Measurements from ENCODE around the gene STIL. TPM values are rescaled to one million over a fixed set of nuclear protein-coding genes. Genes with fewer than 3 reads are reported as not detected.

STIL gene
- total and polyA plus RNA-seq, 8 donors = 3.6 to 13.2 (median 8.3) TPM

DNA sequence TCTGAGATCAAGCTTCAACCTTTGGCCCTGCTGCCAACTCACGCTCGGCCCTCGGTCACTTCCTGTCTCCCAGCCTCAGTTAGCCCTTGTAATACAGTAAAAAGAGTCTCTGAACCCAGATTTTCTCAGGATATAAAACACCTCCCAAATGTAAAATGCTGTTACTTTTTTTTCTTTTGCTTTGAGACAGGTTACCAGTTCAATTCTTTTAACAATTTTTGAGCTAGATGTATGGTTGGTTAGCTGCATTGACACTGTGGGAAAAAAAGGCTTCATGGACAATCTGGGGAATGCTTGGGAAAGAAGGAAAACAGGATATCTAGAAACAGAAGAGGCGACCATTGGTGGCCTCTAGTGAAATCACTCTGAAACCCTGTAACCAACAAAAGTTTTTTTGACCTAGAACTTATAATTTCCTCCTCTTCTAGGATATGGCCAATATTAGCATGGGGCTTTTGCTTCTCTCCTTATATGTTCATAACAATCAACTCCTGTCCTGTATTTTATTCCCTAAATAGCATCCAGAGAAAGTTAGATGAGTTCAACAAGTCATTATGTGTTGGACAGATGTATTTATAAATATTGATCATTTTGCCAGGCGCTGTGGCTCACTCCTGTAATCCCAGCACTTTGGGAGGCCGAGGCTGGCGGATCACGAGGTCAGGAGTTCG, 21.0 kb upstream of the STIL start:
- DNase-seq (peak in 1 of 4 donors; percentile 8), ATAC-seq (no peak)
- H3K9me3 ChIP-seq = no peaks in the 10 kb centered on the region
- no peaks in the 10 kb centered on the region for H3K27me3 ChIP-seq
- intact Hi-C loops (cut with DNase I) = no loop called here
- H3K36me3 ChIP-seq = no peaks in the 10 kb centered on the region
- H3K27ac ChIP-seq = peak overlapping the region; percentile 95 to 98
- no peak for TF ChIP-seq CTCF (IDR thresholded peaks at IDR 0.05)
- H3K4me3 ChIP-seq = peak overlapping the region; percentile 71 to 77
- H3K4me1 ChIP-seq = peaks cover 13 to 50% of the 10 kb centered on the region in 2 donors

DNA sequence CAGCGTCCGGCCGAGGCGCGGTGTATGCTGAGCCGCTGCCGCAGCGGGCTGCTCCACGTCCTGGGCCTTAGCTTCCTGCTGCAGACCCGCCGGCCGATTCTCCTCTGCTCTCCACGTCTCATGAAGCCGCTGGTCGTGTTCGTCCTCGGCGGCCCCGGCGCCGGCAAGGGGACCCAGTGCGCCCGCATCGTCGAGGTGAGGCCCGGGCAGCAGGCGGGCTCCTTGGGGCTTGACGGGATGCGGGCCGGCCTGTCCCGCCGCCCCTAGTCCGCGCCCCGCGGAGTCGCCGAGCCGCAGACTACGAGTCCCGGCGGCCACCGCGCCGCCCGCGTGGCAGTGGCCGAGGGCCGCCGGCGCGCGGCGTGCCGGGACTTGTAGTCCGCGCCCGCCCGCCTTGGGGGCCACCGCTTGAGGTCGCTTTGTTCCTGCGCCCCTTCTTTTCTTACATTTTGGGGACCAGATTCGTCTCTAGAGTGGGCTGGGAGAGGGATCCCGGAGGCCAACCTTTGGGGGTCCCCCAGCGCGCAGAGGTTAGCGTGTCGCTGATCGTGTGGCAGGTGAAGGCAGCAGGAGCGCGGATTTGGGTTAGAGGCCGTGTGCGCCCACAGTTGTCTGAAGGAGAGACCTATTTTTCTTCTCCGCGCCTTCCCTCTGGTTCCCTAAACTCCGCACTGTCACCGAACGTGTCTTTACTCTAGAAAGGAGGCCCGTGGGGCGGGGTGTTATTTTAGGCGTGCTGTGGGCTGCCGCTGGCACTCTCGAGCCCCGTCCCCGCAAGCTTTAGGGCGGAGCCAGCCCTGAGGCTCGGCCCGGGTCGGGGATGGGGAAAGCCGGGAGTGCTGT, 20.2 kb upstream of the STIL start:
- H3K27ac ChIP-seq = peak overlapping the region; percentile 95 to 98
- ATAC-seq (peak; percentile 96), DNase-seq (peak; percentile 82 to 95 (median 88))
- peaks cover 13 to 49% of the 10 kb centered on the region in 2 donors for H3K4me1 ChIP-seq
- H3K36me3 ChIP-seq = no peaks in the 10 kb centered on the region
- H3K9me3 ChIP-seq = no peaks in the 10 kb centered on the region
- no peak for TF ChIP-seq CTCF (IDR thresholded peaks at IDR 0.05)
- H3K4me3 ChIP-seq = peak overlapping the region; percentile 71 to 77
- H3K27me3 ChIP-seq = no peaks in the 10 kb centered on the region
- intact Hi-C loops (cut with DNase I) = no loop called here

- H3K27me3 ChIP-seq = no peaks in the 10 kb centered on the region
- ATAC-seq = peak; percentile 87
- intact Hi-C loops (cut with DNase I) = no loop called here
Observed at GRCh38 chr1:47333578-47333921, 19.6 kb upstream of the STIL start, which contains the start of gene CMPK1. Gene CMPK1, plus strand, starts transcription at chr1:47333790. Its CDS starts 156 bp downstream, at chr1:47333946.

GRCh38 chr1:47332779-47333577, 19.0 kb upstream of the STIL start:
- DNase-seq (no peak), ATAC-seq (no peak)
- Histone ChIP-seq H3K4me1 (peaks cover 13 to 38% of the 10 kb centered on the region in 2 donors), H3K36me3 (no peaks in the 10 kb centered on the region), H3K27ac (peak overlapping the region; percentile 95 to 98), H3K27me3 (no peaks in the 10 kb centered on the region), H3K9me3 (no peaks in the 10 kb centered on the region), H3K4me3 (peak overlapping the region; percentile 71 to 77)
- intact Hi-C loops (cut with DNase I) = no loop called here
- no peak for TF ChIP-seq CTCF (IDR thresholded peaks at IDR 0.05)

More at GRCh38 chr1:47333578-47333921, 19.6 kb upstream of the STIL start, which contains the start of gene CMPK1:
- TF ChIP-seq CTCF (IDR thresholded peaks at IDR 0.05) = no peak
- H3K4me1 ChIP-seq = peaks cover 13 to 44% of the 10 kb centered on the region in 2 donors
- H3K36me3 ChIP-seq = no peaks in the 10 kb centered on the region
- no peaks in the 10 kb centered on the region for H3K9me3 ChIP-seq
- DNase-seq = peak; percentile 84 to 96 (median 89)
- peak within 1 kb of the TSS; percentile 95 to 98 for H3K27ac ChIP-seq
- peak within 1 kb of the TSS; percentile 71 to 77 for H3K4me3 ChIP-seq
